Measurements from ENCODE around the gene PAOX. TPM values are rescaled to one million over a fixed set of nuclear protein-coding genes. Genes with fewer than 3 reads are reported as not detected.

The PAOX gene
- polyA plus RNA-seq, 1 experiment, result 3.1 TPM

DNA sequence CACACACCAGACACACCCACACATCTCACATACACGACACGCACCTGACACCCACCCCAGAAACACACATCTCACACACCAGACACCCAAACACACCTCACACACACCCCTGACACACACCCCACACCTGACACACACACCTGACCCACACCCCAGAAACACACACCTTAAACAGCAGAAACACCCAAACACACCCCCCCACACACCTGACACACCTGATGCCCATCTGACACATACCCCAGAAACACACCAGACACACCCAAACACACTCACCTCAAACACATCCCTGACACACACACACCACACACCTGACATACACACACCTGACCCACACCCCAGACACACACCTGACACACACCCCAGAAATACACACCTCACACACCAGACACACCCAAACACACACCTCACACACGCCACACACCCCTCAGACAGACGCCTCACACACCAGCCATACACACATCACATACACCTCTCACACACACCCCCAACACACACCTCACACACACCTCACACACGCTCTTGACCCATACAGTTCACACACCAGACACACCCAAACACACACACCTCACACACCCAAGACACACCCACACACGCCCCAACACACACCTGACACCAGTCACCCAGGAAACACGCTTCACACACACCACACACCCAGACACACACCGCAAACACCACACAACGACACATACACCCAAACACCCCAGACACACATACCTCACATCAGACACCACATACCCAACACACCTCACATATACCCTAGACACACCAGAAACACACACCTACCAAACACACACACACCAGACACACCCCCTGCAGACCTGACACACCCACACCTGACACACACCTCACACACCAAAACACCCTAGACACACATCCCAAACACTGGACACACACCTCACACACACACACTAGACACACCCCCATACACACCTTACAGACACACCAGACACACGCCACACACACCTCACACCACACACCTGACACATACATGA is 40.7 kb upstream of the PAOX start:
- peaks cover 43% of the 10 kb centered on the region for H3K27me3 ChIP-seq (ENCODE audit: control insufficient read depth, insufficient read depth, low read length)
- TF ChIP-seq, protein P1, sequence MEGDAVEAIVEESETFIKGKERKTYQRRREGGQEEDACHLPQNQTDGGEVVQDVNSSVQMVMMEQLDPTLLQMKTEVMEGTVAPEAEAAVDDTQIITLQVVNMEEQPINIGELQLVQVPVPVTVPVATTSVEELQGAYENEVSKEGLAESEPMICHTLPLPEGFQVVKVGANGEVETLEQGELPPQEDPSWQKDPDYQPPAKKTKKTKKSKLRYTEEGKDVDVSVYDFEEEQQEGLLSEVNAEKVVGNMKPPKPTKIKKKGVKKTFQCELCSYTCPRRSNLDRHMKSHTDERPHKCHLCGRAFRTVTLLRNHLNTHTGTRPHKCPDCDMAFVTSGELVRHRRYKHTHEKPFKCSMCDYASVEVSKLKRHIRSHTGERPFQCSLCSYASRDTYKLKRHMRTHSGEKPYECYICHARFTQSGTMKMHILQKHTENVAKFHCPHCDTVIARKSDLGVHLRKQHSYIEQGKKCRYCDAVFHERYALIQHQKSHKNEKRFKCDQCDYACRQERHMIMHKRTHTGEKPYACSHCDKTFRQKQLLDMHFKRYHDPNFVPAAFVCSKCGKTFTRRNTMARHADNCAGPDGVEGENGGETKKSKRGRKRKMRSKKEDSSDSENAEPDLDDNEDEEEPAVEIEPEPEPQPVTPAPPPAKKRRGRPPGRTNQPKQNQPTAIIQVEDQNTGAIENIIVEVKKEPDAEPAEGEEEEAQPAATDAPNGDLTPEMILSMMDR (IDR thresholded peaks at IDR 0.05; ENCODE audit: low read depth, low read length), result no peak
- no peak for DNase-seq (ENCODE audit: low read depth, low spot score)
- peaks cover 19% of the 10 kb centered on the region; the same call in 1 of the 2 replicates for H3K9me3 ChIP-seq (ENCODE audit: control insufficient read depth, insufficient read depth, low read length)
- H3K4me3 ChIP-seq (ENCODE audit: low read depth, low read length), result no peak overlapping the region
- H3K27ac ChIP-seq (ENCODE audit: low read depth, low read length), result no peak overlapping the region
- POLR2A ChIA-PET, result no interaction called here
- CTCF ChIA-PET, result no interaction called here

DNA sequence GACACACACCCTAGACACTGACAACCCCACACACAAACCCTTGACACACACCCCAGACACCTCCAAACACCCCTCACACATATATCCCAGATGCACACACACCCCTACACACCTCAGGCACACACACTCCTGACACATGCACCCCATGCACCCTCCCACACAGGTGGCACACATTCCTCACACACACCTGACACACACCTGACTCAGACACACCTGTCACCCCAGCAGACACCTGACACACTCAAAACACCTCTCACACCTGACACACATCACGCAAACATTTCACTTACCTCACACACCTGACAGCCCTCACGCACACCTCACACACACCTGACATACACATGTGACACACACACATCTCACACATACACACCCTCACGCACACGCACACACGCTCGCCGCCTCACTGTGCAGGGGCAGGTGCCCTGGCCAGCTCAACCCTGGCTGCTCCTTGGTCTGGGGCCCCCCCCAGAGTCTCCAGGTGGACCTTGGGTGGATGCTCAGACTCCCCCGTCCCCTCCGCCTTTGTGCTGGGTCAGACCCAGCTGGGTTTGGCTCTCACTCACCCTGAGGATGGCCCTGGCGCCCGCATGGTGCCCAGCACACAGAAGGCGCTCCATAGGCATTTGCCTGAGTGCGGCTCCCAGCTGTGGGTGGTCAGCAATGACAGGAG is 39.2 kb upstream of the PAOX start:
- ChIA-PET CTCF (interaction anchor here (0.8 kb wide), 1 partner anchor 10 kb away, joined by 4 read pairs; no protein-coding TSS in a partner anchor), POLR2A (no interaction called here)
- peaks cover 37% of the 10 kb centered on the region for H3K27me3 ChIP-seq (ENCODE audit: control insufficient read depth, insufficient read depth, low read length)

DNA sequence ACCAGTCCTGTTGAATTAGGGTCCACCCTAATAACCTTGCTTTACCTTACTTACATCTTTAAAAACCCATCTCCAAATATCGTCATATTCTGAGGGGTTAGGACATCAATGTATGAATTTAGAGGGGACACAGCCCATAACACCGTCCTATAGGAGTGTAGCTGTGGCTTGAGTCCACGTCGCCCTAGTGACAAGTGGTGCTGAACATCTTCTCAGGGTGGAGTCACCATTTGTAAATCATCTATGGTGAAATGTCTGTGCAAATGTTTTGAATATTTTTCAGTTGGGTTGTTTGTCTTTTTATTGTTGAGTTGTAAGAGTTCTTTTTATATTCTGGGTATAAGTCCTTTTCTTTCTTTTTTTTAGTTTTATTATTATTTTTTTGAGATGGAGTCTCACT is 37.1 kb upstream of the PAOX start:
- Histone ChIP-seq H3K27me3 (ENCODE audit: control insufficient read depth, insufficient read depth, low read length) (peaks cover 23% of the 10 kb centered on the region), H3K27ac (ENCODE audit: low read depth, low read length) (no peak overlapping the region), H3K9me3 (ENCODE audit: control insufficient read depth, insufficient read depth, low read length) (peaks cover 14% of the 10 kb centered on the region; the same call in 1 of the 2 replicates), H3K4me3 (ENCODE audit: low read depth, low read length) (no peak overlapping the region)
- ChIA-PET POLR2A (no interaction called here), CTCF (interaction anchor here (3.0 kb wide), 1 partner anchor 12 kb away, joined by 13 read pairs; no protein-coding TSS in a partner anchor)
- no peak for DNase-seq (ENCODE audit: low read depth, low spot score)
- TF ChIP-seq, protein P1 (IDR thresholded peaks at IDR 0.05; ENCODE audit: low read depth, low read length), result no peak

More for the DNA sequence above, 39.2 kb upstream of the PAOX start:
- H3K27ac ChIP-seq (ENCODE audit: low read depth, low read length), result no peak overlapping the region
- no peak overlapping the region for H3K4me3 ChIP-seq (ENCODE audit: low read depth, low read length)
- peaks cover 14% of the 10 kb centered on the region; the same call in 1 of the 2 replicates for H3K9me3 ChIP-seq (ENCODE audit: control insufficient read depth, insufficient read depth, low read length)
- TF ChIP-seq, protein P1 (IDR thresholded peaks at IDR 0.05; ENCODE audit: low read depth, low read length), result no peak
- no peak for DNase-seq (ENCODE audit: low read depth, low spot score)

DNA sequence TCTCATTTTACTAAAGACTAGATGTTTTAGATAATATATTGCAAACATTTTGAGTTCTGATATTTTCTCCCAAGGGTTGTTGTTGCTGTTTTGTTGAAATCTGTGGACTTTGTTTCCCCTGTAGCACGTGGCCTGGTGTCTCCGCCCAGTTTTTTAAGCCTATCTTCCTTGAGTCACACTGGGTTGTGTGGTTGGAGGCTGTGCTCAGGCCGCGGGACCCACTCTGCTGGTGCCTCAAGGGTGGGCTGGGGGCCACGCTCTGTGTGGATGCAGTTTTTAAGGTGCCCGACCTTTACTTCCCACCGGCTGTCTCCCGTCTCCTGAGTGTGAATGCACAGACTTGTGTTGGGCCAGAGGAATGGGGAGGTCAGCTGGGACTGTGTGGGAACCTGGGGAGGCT is 36.1 kb upstream of the PAOX start:
- TF ChIP-seq, protein P1 (IDR thresholded peaks at IDR 0.05; ENCODE audit: low read depth, low read length), result no peak
- CTCF ChIA-PET, result interaction anchor here (0.5 to 3.0 kb wide), 2 partner anchors 13 to 28 kb away, joined by 3 to 13 read pairs; no protein-coding TSS in a partner anchor
- H3K27me3 ChIP-seq (ENCODE audit: control insufficient read depth, insufficient read depth, low read length), result peaks cover 19% of the 10 kb centered on the region
- no peak overlapping the region for H3K27ac ChIP-seq (ENCODE audit: low read depth, low read length)
- POLR2A ChIA-PET, result no interaction called here
- no peak for DNase-seq (ENCODE audit: low read depth, low spot score)
- H3K4me3 ChIP-seq (ENCODE audit: low read depth, low read length), result no peak overlapping the region
- peaks cover 11% of the 10 kb centered on the region; the same call in 1 of the 2 replicates for H3K9me3 ChIP-seq (ENCODE audit: control insufficient read depth, insufficient read depth, low read length)
